H9 (cell line): ENCODE data around the gene CSNK2A2. TPM values are rescaled to one million over a fixed set of nuclear protein-coding genes. Genes with fewer than 3 reads are reported as not detected.

Experiments
- DNase-seq: peaks from one replicate; pipeline ENCODE4 v3.0.0-alpha.2; 2017
- H2AFZ ChIP-seq: one replicate; pipeline ENCODE4 v1.6.1; 2013; ENCODE audit warnings: mild to moderate bottlenecking, low read length, control low read depth, moderate library complexity
- H2AK5ac ChIP-seq: 2 replicates; pipeline ENCODE4 v1.6.1; 2013; ENCODE audit warnings: low read length, control low read depth, mixed read lengths; ENCODE audit not compliant: insufficient read length
- H2BK120ac ChIP-seq: one replicate; pipeline ENCODE4 v1.6.1; 2013; ENCODE audit warnings: low read depth, mild to moderate bottlenecking, low read length, control low read depth, inconsistent platforms; ENCODE audit not compliant: poor library complexity, severe bottlenecking
- H2BK12ac ChIP-seq: 2 replicates; pipeline ENCODE4 v1.6.1; 2013; ENCODE audit warnings: low read length, control low read depth, mixed read lengths, low read depth; ENCODE audit not compliant: insufficient read length
- H2BK15ac ChIP-seq: 2 replicates; pipeline ENCODE4 v1.6.1; 2013; ENCODE audit warnings: low read depth, low read length, control low read depth
- H2BK20ac ChIP-seq: one replicate; pipeline ENCODE4 v1.6.1; 2013; ENCODE audit warnings: low read depth, mild to moderate bottlenecking, low read length, control low read depth, inconsistent platforms; ENCODE audit not compliant: poor library complexity, severe bottlenecking
- H2BK5ac ChIP-seq: 2 replicates; pipeline ENCODE4 v1.6.1; 2013; ENCODE audit warnings: low read length, control low read depth, mixed read lengths; ENCODE audit not compliant: insufficient read length
- H3K14ac ChIP-seq: 2 replicates; pipeline ENCODE4 v1.6.1; 2013; ENCODE audit warnings: low read length, control low read depth; ENCODE audit not compliant: insufficient read depth
- H3K18ac ChIP-seq: 2 replicates; pipeline ENCODE4 v1.6.1; 2013; ENCODE audit warnings: low read depth, mild to moderate bottlenecking, mixed read lengths, low read length, control low read depth; ENCODE audit not compliant: insufficient read length
- H3K23ac ChIP-seq: 2 replicates; pipeline ENCODE4 v1.6.1; 2013; ENCODE audit warnings: low read length, control low read depth, mixed read lengths, low read depth; ENCODE audit not compliant: insufficient read length
- H3K23me2 ChIP-seq: 2 replicates; pipeline ENCODE4 v1.6.1; 2013; ENCODE audit warnings: low read depth, mild to moderate bottlenecking, mixed read lengths, low read length, control low read depth; ENCODE audit not compliant: insufficient read length, poor library complexity, severe bottlenecking
- H3K27ac ChIP-seq: 2 replicates; pipeline ENCODE4 v1.5.1; 2013; ENCODE audit warnings: low read length, control low read depth, mixed read lengths, low read depth; ENCODE audit not compliant: insufficient read length
- H3K27me3 ChIP-seq: 2 replicates; pipeline ENCODE4 v1.6.1; 2013; ENCODE audit warnings: low read length, control low read depth, inconsistent platforms; ENCODE audit not compliant: insufficient read depth
- H3K4ac ChIP-seq: 2 replicates; pipeline ENCODE4 v1.6.1; 2013; ENCODE audit warnings: low read depth, mild to moderate bottlenecking, control low read depth, inconsistent platforms, low read length, moderate library complexity
- H3K4me1 ChIP-seq: 2 replicates; pipeline ENCODE4 v1.6.1; 2013; ENCODE audit warnings: low read length, control low read depth, inconsistent platforms; ENCODE audit not compliant: insufficient read depth
- H3K4me2 ChIP-seq: 2 replicates; pipeline ENCODE4 v1.6.1; 2013; ENCODE audit warnings: low read length, control low read depth, mixed read lengths; ENCODE audit not compliant: insufficient read length, insufficient read depth
- H3K56ac ChIP-seq: 2 replicates; pipeline ENCODE4 v1.6.1; 2013; ENCODE audit warnings: low read depth, mild to moderate bottlenecking, mixed read lengths, low read length, control low read depth; ENCODE audit not compliant: insufficient read length
- H3K79me1 ChIP-seq: 2 replicates; pipeline ENCODE4 v1.6.1; 2013; ENCODE audit warnings: low read depth, mild to moderate bottlenecking, moderate library complexity, low read length, control low read depth, inconsistent platforms; ENCODE audit not compliant: insufficient read depth, poor library complexity, severe bottlenecking
- H3K79me2 ChIP-seq: 2 replicates; pipeline ENCODE4 v1.6.1; 2013; ENCODE audit warnings: low read length, control low read depth, inconsistent platforms; ENCODE audit not compliant: insufficient read depth
- H3K9ac ChIP-seq: 2 replicates; pipeline ENCODE4 v1.6.1; 2013; ENCODE audit warnings: low read length, control low read depth, mixed read lengths; ENCODE audit not compliant: insufficient read length; ENCODE audit errors: extremely low read depth
- H3K9me3 ChIP-seq: one replicate; pipeline ENCODE4 v1.6.1; 2013; ENCODE audit warnings: low read depth, low read length, inconsistent platforms; ENCODE audit not compliant: control insufficient read depth
- H3T11ph ChIP-seq: one replicate; pipeline ENCODE4 v1.6.1; 2013; ENCODE audit warnings: mild to moderate bottlenecking, low read length, control low read depth, inconsistent platforms
- H4K20me1 ChIP-seq: one replicate; pipeline ENCODE4 v1.6.1; 2013; ENCODE audit not compliant: control insufficient read depth, insufficient read length, insufficient read depth
- H4K5ac ChIP-seq: 2 replicates; pipeline ENCODE4 v1.6.1; 2013; ENCODE audit warnings: low read depth, mild to moderate bottlenecking, mixed read lengths, low read length, control low read depth; ENCODE audit not compliant: insufficient read length
- H4K8ac ChIP-seq: replicated peaks from 2 replicates; pipeline ENCODE4 v1.6.1; 2013; ENCODE audit warnings: low read length, control low read depth, mixed read lengths, low read depth; ENCODE audit not compliant: insufficient read length
- H4K91ac ChIP-seq: 2 replicates; pipeline ENCODE4 v1.6.1; 2013; ENCODE audit warnings: low read depth, mild to moderate bottlenecking, moderate library complexity, mixed read lengths, low read length, control low read depth; ENCODE audit not compliant: insufficient read length
- H3K27ac Mint-ChIP-seq, 3 experiments: 2 replicates in 2 of 3; 3 replicates in 1 of 3; pipeline ENCODE4 v1.8.0; 2020 to 2021; ENCODE audit warnings: mixed read lengths in 3 of 3, mild to moderate bottlenecking in 1 of 3, moderate library complexity in 1 of 3
- H3K27me3 Mint-ChIP-seq: 2 replicates; pipeline ENCODE4 v1.8.0; 2021; ENCODE audit warnings: low read depth, mild to moderate bottlenecking, moderate library complexity, mixed read lengths
- H3K36me3 Mint-ChIP-seq, 3 experiments: 2 replicates in 2 of 3; 3 replicates in 1 of 3; pipeline ENCODE4 v1.8.0; 2020 to 2021; ENCODE audit warnings: low read depth in 3 of 3, mixed read lengths in 3 of 3; ENCODE audit not compliant: insufficient read depth in 1 of 3
- H3K4me1 Mint-ChIP-seq, 2 experiments: 2 replicates each; pipeline ENCODE4 v1.8.0; 2020; ENCODE audit warnings: mixed read lengths in 2 of 2
- H3K4me3 Mint-ChIP-seq, 2 experiments: 2 replicates in 1 of 2; 3 replicates in 1 of 2; pipeline ENCODE4 v1.8.0; 2020 to 2021; ENCODE audit warnings: mild to moderate bottlenecking in 2 of 2, mixed read lengths in 2 of 2, moderate library complexity in 1 of 2
- H3K9me3 Mint-ChIP-seq, 2 experiments: 2 replicates in 1 of 2; 3 replicates in 1 of 2; pipeline ENCODE4 v1.8.0; 2020; ENCODE audit warnings: mild to moderate bottlenecking in 2 of 2, mixed read lengths in 2 of 2, moderate library complexity in 1 of 2
- CTCF ChIP-seq: fragments of 200-600 bp; sonication (generic); conservative IDR thresholded peaks from 3 replicates; pipeline ENCODE4 v1.8.0; 2021; ENCODE audit warnings: antibody characterized with exemption, mild to moderate bottlenecking
- WGBS: extraction: QIAGEN DNeasy Blood & Tissue Kit; methylation state at CpG from one replicate; pipeline ENCODE4 v1.1.7; 2013; ENCODE audit warnings: missing lambda C conversion rate, low lambda C conversion rate, mixed read lengths; ENCODE audit not compliant: insufficient read length; ENCODE audit errors: extremely low coverage; 5-methylcytosine and 5-hydroxymethylcytosine counted together
- total RNA-seq: library from RNA; stranded (reverse); gene quantifications from 2 replicates; pipeline ENCODE4 v1.2.1, GENCODE V29; 2021

Gene CSNK2A2
- total RNA-seq, 1 experiment from 2014 or later, result 134 TPM

- TF ChIP-seq CTCF, result no peak
- no peak overlapping the region for H4K8ac ChIP-seq
- H2BK12ac ChIP-seq, result no peak overlapping the region
- no peak overlapping the region for H2BK5ac ChIP-seq
- H4K5ac ChIP-seq, result no peak overlapping the region
- H3K79me2 ChIP-seq, result peaks cover 2% of the 10 kb centered on the region; the same call in 1 of the 2 replicates
- Mint-ChIP-seq H3K27me3 (peaks cover 20% of the 10 kb centered on the region), H3K4me3 (peak overlapping the region; percentile 83 to 94), H3K4me1 (peaks cover 23 to 32% of the 10 kb centered on the region in 2 experiments), H3K27ac (no peak overlapping the region), H3K36me3 (peaks cover 3 to 30% (median 27%) of the 10 kb centered on the region in 3 experiments; a peak in 5 of 7 replicates), H3K9me3 (no peaks in the 10 kb centered on the region)
- no peak for DNase-seq
- H4K91ac ChIP-seq, result no peak overlapping the region
- no peak overlapping the region for H3K9ac ChIP-seq
- H3K56ac ChIP-seq, result no peak overlapping the region
- H3T11ph ChIP-seq, result no peak overlapping the region
- H3K4me1 ChIP-seq, result no peaks in the 10 kb centered on the region; the same call in 1 of the 2 replicates
- H3K14ac ChIP-seq, result no peak overlapping the region
- no peak overlapping the region for H3K23ac ChIP-seq
- H4K20me1 ChIP-seq, result no peaks in the 10 kb centered on the region
- peaks cover 3% of the 10 kb centered on the region for H3K79me1 ChIP-seq
- no peak overlapping the region for H2AK5ac ChIP-seq
- no peak overlapping the region for H3K27ac ChIP-seq
- no peak overlapping the region for H2AFZ ChIP-seq
- peak overlapping the region; percentile 89 for H3K4me2 ChIP-seq
- H2BK120ac ChIP-seq, result no peak overlapping the region
- no peak overlapping the region for H2BK20ac ChIP-seq
- WGBS, result no CpG with 5 or more reads among the region's 3 CpGs
- no peak overlapping the region for H3K4ac ChIP-seq
- H3K9me3 ChIP-seq, result no peaks in the 10 kb centered on the region
- no peaks in the 10 kb centered on the region for H3K27me3 ChIP-seq
- H3K18ac ChIP-seq, result no peak overlapping the region
- H2BK15ac ChIP-seq, result no peak overlapping the region
- peaks cover 11% of the 10 kb centered on the region for H3K23me2 ChIP-seq
Measured at GRCh38 chr16:58198803-58199411, 1.0 kb upstream of the CSNK2A2 start.
